Measurements from ENCODE around the gene CH25H. TPM values are rescaled to one million over a fixed set of nuclear protein-coding genes. Genes with fewer than 3 reads are reported as not detected.

CH25H gene
- total RNA-seq, 1 experiment from 2014 or later: 1.0 TPM

DNA sequence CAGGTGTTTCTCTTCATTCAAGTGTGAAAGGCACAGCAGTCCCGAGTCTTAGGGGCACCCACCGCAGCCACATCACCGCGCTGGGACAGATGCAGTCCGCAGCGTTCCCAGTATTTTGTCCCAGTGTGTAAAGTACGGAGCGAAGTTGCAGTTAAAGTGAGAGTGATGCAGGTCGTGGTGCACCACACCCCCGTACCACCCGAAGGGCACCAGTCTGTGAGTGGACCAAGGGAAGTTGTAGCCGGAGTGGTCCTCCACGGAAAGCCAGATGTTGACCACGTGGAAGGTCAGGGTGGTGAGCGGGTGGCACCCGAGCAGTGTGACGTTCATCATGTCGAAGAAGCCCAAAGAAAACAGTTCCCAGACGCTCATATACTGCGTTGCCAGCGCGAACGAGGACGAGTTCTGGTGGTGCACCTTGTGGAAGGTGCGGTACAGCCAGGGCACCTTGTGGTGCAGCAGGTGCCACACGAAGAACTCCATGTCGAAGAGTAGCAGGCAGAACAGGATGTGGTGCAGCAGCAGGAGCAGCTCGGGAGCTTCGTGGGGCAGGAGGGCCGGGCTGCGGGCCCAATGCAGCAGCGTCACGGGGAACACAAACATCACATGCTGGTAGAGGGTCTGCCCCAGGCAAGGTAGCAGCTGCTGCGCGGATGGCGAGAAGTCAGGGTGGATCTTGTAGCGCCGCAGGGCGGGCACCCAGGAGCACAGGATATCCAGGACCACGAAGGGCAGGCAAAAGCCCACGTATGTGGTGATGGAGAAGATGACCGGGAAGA lies 526 bp downstream of the CH25H start:
- Histone ChIP-seq H4K20me1 (ENCODE audit: control insufficient read depth, insufficient read depth, insufficient read length) (no peaks in the 10 kb centered on the region), H3K14ac (ENCODE audit: insufficient read depth, low read length) (no peak overlapping the region), H2AFZ (ENCODE audit: low read length) (no peak overlapping the region), H2BK15ac (ENCODE audit: low read depth, low read length) (no peak overlapping the region), H4K91ac (ENCODE audit: insufficient read length, low read depth, low read length) (no peak overlapping the region), H4K5ac (ENCODE audit: insufficient read length, low read depth, low read length) (no peak overlapping the region), H3K27me3 (ENCODE audit: insufficient read depth, low read length) (peaks cover 22% of the 10 kb centered on the region; the same call in 1 of the 2 replicates), H3K27ac (ENCODE audit: insufficient read length, low read depth, low read length) (no peak overlapping the region), H3K56ac (ENCODE audit: insufficient read length, low read depth, low read length) (no peak overlapping the region), H3K9me3 (ENCODE audit: control insufficient read depth, low read depth, low read length) (no peaks in the 10 kb centered on the region), H3K4me2 (ENCODE audit: insufficient read depth, insufficient read length, low read length) (peak overlapping the region; percentile 92), H3K23ac (ENCODE audit: insufficient read length, low read depth, low read length) (no peak overlapping the region), H3K18ac (ENCODE audit: insufficient read length, low read depth, low read length) (peak overlapping the region; percentile 5), H2BK20ac (ENCODE audit: low read depth, low read length, poor library complexity, severe bottlenecking) (no peak overlapping the region), H3K79me1 (ENCODE audit: insufficient read depth, low read depth, low read length, poor library complexity, severe bottlenecking) (no peaks in the 10 kb centered on the region), H2BK12ac (ENCODE audit: insufficient read length, low read depth, low read length) (no peak overlapping the region), H2AK5ac (ENCODE audit: insufficient read length, low read length) (no peak overlapping the region), H4K8ac (replicated peaks; ENCODE audit: insufficient read length, low read depth, low read length) (no peak overlapping the region), H3T11ph (ENCODE audit: low read length) (no peak overlapping the region), H3K79me2 (ENCODE audit: insufficient read depth, low read length) (no peaks in the 10 kb centered on the region), H3K23me2 (ENCODE audit: insufficient read length, low read depth, low read length, poor library complexity, severe bottlenecking) (peaks cover 20% of the 10 kb centered on the region), H3K9ac (ENCODE audit: extremely low read depth, insufficient read length, low read length) (no peak overlapping the region), H2BK120ac (ENCODE audit: low read depth, low read length, poor library complexity, severe bottlenecking) (no peak overlapping the region), H3K4me1 (ENCODE audit: insufficient read depth, low read length) (no peaks in the 10 kb centered on the region), H2BK5ac (ENCODE audit: insufficient read length, low read length) (no peak overlapping the region), H3K4ac (ENCODE audit: low read depth, low read length) (no peak overlapping the region)
- peak overlapping the region; percentile 64 to 78 for H3K4me3 Mint-ChIP-seq
- H3K27ac Mint-ChIP-seq: no peak overlapping the region
- no peaks in the 10 kb centered on the region for H3K36me3 Mint-ChIP-seq (ENCODE audit: insufficient read depth in 1 of 3, low read depth in 3 of 3)
- no peaks in the 10 kb centered on the region for H3K9me3 Mint-ChIP-seq
- TF ChIP-seq, protein P1, sequence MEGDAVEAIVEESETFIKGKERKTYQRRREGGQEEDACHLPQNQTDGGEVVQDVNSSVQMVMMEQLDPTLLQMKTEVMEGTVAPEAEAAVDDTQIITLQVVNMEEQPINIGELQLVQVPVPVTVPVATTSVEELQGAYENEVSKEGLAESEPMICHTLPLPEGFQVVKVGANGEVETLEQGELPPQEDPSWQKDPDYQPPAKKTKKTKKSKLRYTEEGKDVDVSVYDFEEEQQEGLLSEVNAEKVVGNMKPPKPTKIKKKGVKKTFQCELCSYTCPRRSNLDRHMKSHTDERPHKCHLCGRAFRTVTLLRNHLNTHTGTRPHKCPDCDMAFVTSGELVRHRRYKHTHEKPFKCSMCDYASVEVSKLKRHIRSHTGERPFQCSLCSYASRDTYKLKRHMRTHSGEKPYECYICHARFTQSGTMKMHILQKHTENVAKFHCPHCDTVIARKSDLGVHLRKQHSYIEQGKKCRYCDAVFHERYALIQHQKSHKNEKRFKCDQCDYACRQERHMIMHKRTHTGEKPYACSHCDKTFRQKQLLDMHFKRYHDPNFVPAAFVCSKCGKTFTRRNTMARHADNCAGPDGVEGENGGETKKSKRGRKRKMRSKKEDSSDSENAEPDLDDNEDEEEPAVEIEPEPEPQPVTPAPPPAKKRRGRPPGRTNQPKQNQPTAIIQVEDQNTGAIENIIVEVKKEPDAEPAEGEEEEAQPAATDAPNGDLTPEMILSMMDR (conservative IDR thresholded peaks at IDR 0.05): no peak
- WGBS (ENCODE audit: extremely low coverage, insufficient read length, low lambda C conversion rate): no CpG with 5 or more reads among the region's 42 CpGs
- H3K4me1 Mint-ChIP-seq: peaks cover 18 to 22% of the 10 kb centered on the region in 2 experiments
- H3K27me3 Mint-ChIP-seq (ENCODE audit: low read depth): peaks cover 23% of the 10 kb centered on the region
- peak; percentile 54 for DNase-seq

All from H9 (cell line).